GM12864 (cell line): ENCODE data around the gene ENO1.

Experiments
- DNase-seq: peaks from one replicate; pipeline ENCODE4 v3.0.0-alpha.2; 2011; ENCODE audit warnings: low read depth
- H3K4me3 ChIP-seq: 2 replicates; pipeline ENCODE4 v1.5.1; 2011; ENCODE audit warnings: mild to moderate bottlenecking, low read depth, low read length, control low read depth
- CTCF ChIP-seq: IDR thresholded peaks from 2 replicates; pipeline ENCODE4 v1.5.1; 2011; ENCODE audit warnings: low read depth, mild to moderate bottlenecking, moderate library complexity, low read length, control low read depth, inconsistent platforms; ENCODE audit errors: missing control alignments

The ENO1 gene

GRCh38 chr1:8914466-8914865, 36.0 kb upstream of the ENO1 start:
- H3K4me3 ChIP-seq, result no peak overlapping the region
- DNase-seq, result no peak
- no peak for TF ChIP-seq CTCF

- DNase-seq, result no peak
- no peak for TF ChIP-seq CTCF
Measured at GRCh38 chr1:8913457-8913856, 35.0 kb upstream of the ENO1 start.

GRCh38 chr1:8911416-8912309, 33.2 kb upstream of the ENO1 start:
- H3K4me3 ChIP-seq, result no peak overlapping the region
- DNase-seq, result no peak
- no peak for TF ChIP-seq CTCF

More at GRCh38 chr1:8913457-8913856, 35.0 kb upstream of the ENO1 start:
- H3K4me3 ChIP-seq, result no peak overlapping the region

- DNase-seq, result no peak
- H3K4me3 ChIP-seq, result no peak overlapping the region
- TF ChIP-seq CTCF, result no peak
Measured at GRCh38 chr1:8910914-8911313, 32.4 kb upstream of the ENO1 start.

GRCh38 chr1:8910331-8910730, 31.8 kb upstream of the ENO1 start:
- no peak for TF ChIP-seq CTCF
- DNase-seq, result no peak
- H3K4me3 ChIP-seq, result no peak overlapping the region

GRCh38 chr1:8908388-8909151, 30.1 kb upstream of the ENO1 start:
- DNase-seq, result no peak
- no peak for TF ChIP-seq CTCF
- no peak overlapping the region for H3K4me3 ChIP-seq
